ENCODE measurements around the gene KLHL42.
"Not testable (repeated sequence)": the region's sequence is repeated elsewhere in the genome, so short reads cannot be mapped to it uniquely, and the experiment has no call there.

Gene KLHL42

GRCh38 chr12:27821259-27821973 lies 41.4 kb downstream of the KLHL42 start:
- DNase-seq, result peak; percentile 47

- peak; percentile 67 for DNase-seq
These were observed 42.2 kb downstream of the KLHL42 start for GRCh38 chr12:27822076-27822712.

- no peak for DNase-seq
These were observed 43.0 kb downstream of the KLHL42 start for GRCh38 chr12:27823038-27823437.

- DNase-seq, result peak; percentile 12
These were observed 44.3 kb downstream of the KLHL42 start for GRCh38 chr12:27824126-27824842.

GRCh38 chr12:27826076-27826475 lies 46.0 kb downstream of the KLHL42 start:
- DNase-seq, result no peak

- no peak for DNase-seq
These were observed 48.2 kb downstream of the KLHL42 start for GRCh38 chr12:27828196-27828595.

GRCh38 chr12:27838543-27839185 lies 58.6 kb downstream of the KLHL42 start:
- no peak for DNase-seq

GRCh38 chr12:27840229-27840999 lies 60.4 kb downstream of the KLHL42 start:
- no peak for DNase-seq

- DNase-seq, result no peak
These were observed 61.4 kb downstream of the KLHL42 start for GRCh38 chr12:27841392-27841882.

- DNase-seq, result no peak
These were observed 63.7 kb downstream of the KLHL42 start for GRCh38 chr12:27843714-27844245.

- DNase-seq, result no peak
These were observed 64.5 kb downstream of the KLHL42 start for GRCh38 chr12:27844366-27845090.

- DNase-seq, result no peak
These were observed 65.2 kb downstream of the KLHL42 start for GRCh38 chr12:27845187-27845586.

- DNase-seq, result not testable (repeated sequence)
These were observed 65.7 kb downstream of the KLHL42 start for GRCh38 chr12:27845706-27846105.

- DNase-seq, result not testable (repeated sequence)
These were observed 67.3 kb downstream of the KLHL42 start for GRCh38 chr12:27847293-27847692.

GRCh38 chr12:27851311-27851710 lies 71.3 kb downstream of the KLHL42 start:
- no peak for DNase-seq

- DNase-seq, result no peak
These were observed 72.1 kb downstream of the KLHL42 start for GRCh38 chr12:27852117-27852516.

All from CD4-positive, alpha-beta T cell treated with Interleukin-17A for 4 hours (primary cell).